ENCODE results near the gene MAL. TPM values are rescaled to one million over a fixed set of nuclear protein-coding genes. Genes with fewer than 3 reads are reported as not detected.

The MAL gene
- total RNA-seq, 1 experiment from 2014 or later: 0.22 TPM

- POLR2A ChIA-PET: no interaction called here
- Mint-ChIP-seq H3K27ac (no peak overlapping the region), H3K27me3 (ENCODE audit: low read depth) (peaks cover 19% of the 10 kb centered on the region), H3K36me3 (no peaks in the 10 kb centered on the region), H3K4me1 (no peaks in the 10 kb centered on the region), H3K4me3 (no peak overlapping the region), H3K9me3 (no peaks in the 10 kb centered on the region)
- CTCF ChIA-PET: interaction anchor here (1.3 kb wide), 2 partner anchors 28 to 59 kb away, joined by 4 to 6 read pairs; no protein-coding TSS in a partner anchor
- no peak for TF ChIP-seq ZBTB43 (CRISPR knock-in tag; IDR thresholded peaks at IDR 0.05)
- TF ChIP-seq E2F5 (CRISPR knock-in tag; IDR thresholded peaks at IDR 0.05): no peak
- TF ChIP-seq ATF6 (CRISPR knock-in tag; IDR thresholded peaks at IDR 0.05): no peak
- no peak for DNase-seq (ENCODE audit: low spot score)
- ATAC-seq: no peak
Observed at GRCh38 chr2:94994063-94994913, 31.2 kb upstream of the MAL start.

GRCh38 chr2:94994914-94995552 lies 30.5 kb upstream of the MAL start:
- ChIA-PET POLR2A (interaction anchor here (1.9 kb wide), 1 partner anchor 15 kb away, joined by 4 read pairs; no protein-coding TSS in a partner anchor), CTCF (interaction anchor here (1.0 to 2.6 kb wide), 4 partner anchors 9 to 119 kb away, joined by 3 to 22 read pairs (median 8); no protein-coding TSS in a partner anchor)
- H3K4me3 Mint-ChIP-seq: no peak overlapping the region
- no peaks in the 10 kb centered on the region for H3K9me3 Mint-ChIP-seq
- DNase-seq (ENCODE audit: low spot score): no peak
- no peak for ATAC-seq
- H3K27me3 Mint-ChIP-seq (ENCODE audit: low read depth): peaks cover 19% of the 10 kb centered on the region
- H3K27ac Mint-ChIP-seq: no peak overlapping the region
- no peaks in the 10 kb centered on the region for H3K36me3 Mint-ChIP-seq
- H3K4me1 Mint-ChIP-seq: no peaks in the 10 kb centered on the region
- no peak for TF ChIP-seq TP53 (CRISPR knock-in tag; IDR thresholded peaks at IDR 0.05)
- no peak for TF ChIP-seq ZNF512 (CRISPR knock-in tag; IDR thresholded peaks at IDR 0.05; ENCODE audit: borderline replicate concordance)
- no peak for TF ChIP-seq JAZF1 (CRISPR knock-in tag; IDR thresholded peaks at IDR 0.05)
- TF ChIP-seq GTF2I (CRISPR knock-in tag; conservative IDR thresholded peaks at IDR 0.05): no peak
- no peak for TF ChIP-seq ZNF317 (CRISPR knock-in tag; IDR thresholded peaks at IDR 0.05; ENCODE audit: borderline replicate concordance, low read depth)
- TF ChIP-seq CREB1 (CRISPR knock-in tag; IDR thresholded peaks at IDR 0.05): no peak
- TF ChIP-seq ZNF671 (CRISPR knock-in tag; IDR thresholded peaks at IDR 0.05): no peak
- no peak for TF ChIP-seq EMX1 (CRISPR knock-in tag; IDR thresholded peaks at IDR 0.05)
- no peak for TF ChIP-seq ZNF396 (CRISPR knock-in tag; IDR thresholded peaks at IDR 0.05; ENCODE audit: borderline replicate concordance)
- TF ChIP-seq CDX4 (CRISPR knock-in tag; IDR thresholded peaks at IDR 0.05; ENCODE audit: borderline replicate concordance): no peak
- TF ChIP-seq ZBTB21 (CRISPR knock-in tag; IDR thresholded peaks at IDR 0.05; ENCODE audit: borderline replicate concordance): no peak
- no peak for TF ChIP-seq RELA (CRISPR knock-in tag; IDR thresholded peaks at IDR 0.05; ENCODE audit: borderline replicate concordance)
- TF ChIP-seq ATF2 (CRISPR knock-in tag; IDR thresholded peaks at IDR 0.05; ENCODE audit: borderline replicate concordance, low read depth): no peak
- TF ChIP-seq IRF2 (CRISPR knock-in tag; IDR thresholded peaks at IDR 0.05; ENCODE audit: borderline replicate concordance, low read depth): no peak
- TF ChIP-seq ZMAT4 (CRISPR knock-in tag; IDR thresholded peaks at IDR 0.05): no peak
- no peak for TF ChIP-seq NFE2L1 (CRISPR knock-in tag; IDR thresholded peaks at IDR 0.05)
- TF ChIP-seq MLX (CRISPR knock-in tag; IDR thresholded peaks at IDR 0.05): no peak
- TF ChIP-seq E2F1 (CRISPR knock-in tag; IDR thresholded peaks at IDR 0.05): no peak
